Skeletal muscle satellite cell (primary cell): ENCODE data around the gene TMEM91.
A peak's percentile ranks its signal among the peaks of the same experiment; 100 is the strongest.

ENCODE experiments used
- H3K27me3 ChIP-seq: 2 replicates; pipeline ENCODE4 v1.7.0; 2013; ENCODE audit warnings: low read length; ENCODE audit not compliant: control insufficient read depth, insufficient read depth
- H3K36me3 ChIP-seq: 2 replicates; pipeline ENCODE4 v1.7.0; 2013; ENCODE audit warnings: mild to moderate bottlenecking, control low read depth, low read length; ENCODE audit not compliant: insufficient read depth
- H3K4me1 ChIP-seq: 2 replicates; pipeline ENCODE4 v1.7.0; 2013; ENCODE audit warnings: low read length; ENCODE audit not compliant: control insufficient read depth, insufficient read depth
- H3K4me2 ChIP-seq: 2 replicates; pipeline ENCODE4 v1.7.0; 2013; ENCODE audit warnings: mild to moderate bottlenecking, low read length
- H3K4me3 ChIP-seq: 2 replicates; pipeline ENCODE4 v1.7.0; 2013; ENCODE audit warnings: low read length
- H3K9ac ChIP-seq: 2 replicates; pipeline ENCODE4 v1.7.0; 2013; ENCODE audit warnings: mild to moderate bottlenecking, low read depth, low read length, moderate library complexity
- H3K9me3 ChIP-seq: replicated peaks from 2 replicates; pipeline ENCODE4 v1.7.0; 2013; ENCODE audit warnings: mild to moderate bottlenecking, control low read depth, low read length

TMEM91 gene

GRCh38 chr19:41392775-41393174 lies 16.4 kb downstream of the TMEM91 start:
- Histone ChIP-seq H3K4me2 (no peak overlapping the region), H3K4me3 (no peak overlapping the region)

GRCh38 chr19:41395355-41395754 lies 19.0 kb downstream of the TMEM91 start:
- no peak overlapping the region for H3K9ac ChIP-seq
- H3K9me3 ChIP-seq, result no peaks in the 10 kb centered on the region
- peaks cover 11% of the 10 kb centered on the region for H3K36me3 ChIP-seq
- no peak overlapping the region for H3K4me2 ChIP-seq
- H3K27me3 ChIP-seq, result no peaks in the 10 kb centered on the region
- H3K4me1 ChIP-seq, result peaks cover 8% of the 10 kb centered on the region
- no peak overlapping the region for H3K4me3 ChIP-seq

More at GRCh38 chr19:41392775-41393174, 16.4 kb downstream of the TMEM91 start:
- peaks cover 14% of the 10 kb centered on the region for H3K36me3 ChIP-seq
- H3K9me3 ChIP-seq, result no peaks in the 10 kb centered on the region
- H3K27me3 ChIP-seq, result no peaks in the 10 kb centered on the region
- H3K4me1 ChIP-seq, result no peaks in the 10 kb centered on the region
- no peak overlapping the region for H3K9ac ChIP-seq

- H3K27me3 ChIP-seq, result no peaks in the 10 kb centered on the region
- no peaks in the 10 kb centered on the region for H3K36me3 ChIP-seq
- peak within 1 kb of the TSS; percentile 97 for H3K9ac ChIP-seq
- no peaks in the 10 kb centered on the region for H3K9me3 ChIP-seq
- H3K4me2 ChIP-seq, result peak within 1 kb of the TSS; percentile 99
- peak within 1 kb of the TSS; percentile 91 for H3K4me3 ChIP-seq
- peaks cover 8% of the 10 kb centered on the region for H3K4me1 ChIP-seq
Measured at GRCh38 chr19:41397086-41398049, 21.0 kb downstream of the TMEM91 start, which contains the start of the genes BCKDHA and EXOSC5. Gene BCKDHA, plus strand, starts transcription at chr19:41397818. Its CDS starts 10 bp downstream, at chr19:41397828. Gene EXOSC5, minus strand, starts transcription at chr19:41397359. Its CDS starts 31 bp downstream, at chr19:41397328.

- Histone ChIP-seq H3K36me3 (no peaks in the 10 kb centered on the region), H3K27me3 (no peaks in the 10 kb centered on the region), H3K4me3 (peak overlapping the region; percentile 91), H3K4me1 (peaks cover 8% of the 10 kb centered on the region), H3K4me2 (peak overlapping the region; percentile 99), H3K9me3 (no peaks in the 10 kb centered on the region), H3K9ac (peak overlapping the region; percentile 97)
Measured at GRCh38 chr19:41398050-41398418, 21.7 kb downstream of the TMEM91 start.

GRCh38 chr19:41398598-41398997 lies 22.3 kb downstream of the TMEM91 start:
- H3K9ac ChIP-seq, result peak overlapping the region; percentile 97
- H3K4me1 ChIP-seq, result peaks cover 8% of the 10 kb centered on the region
- no peaks in the 10 kb centered on the region for H3K9me3 ChIP-seq

GRCh38 chr19:41399091-41399490 lies 22.8 kb downstream of the TMEM91 start:
- Histone ChIP-seq H3K4me2 (peak overlapping the region; percentile 99), H3K4me3 (peak overlapping the region; percentile 91), H3K9me3 (no peaks in the 10 kb centered on the region), H3K4me1 (peaks cover 8% of the 10 kb centered on the region), H3K9ac (peak overlapping the region; percentile 97), H3K27me3 (no peaks in the 10 kb centered on the region), H3K36me3 (peaks cover 2% of the 10 kb centered on the region)

More at GRCh38 chr19:41398598-41398997, 22.3 kb downstream of the TMEM91 start:
- H3K27me3 ChIP-seq, result no peaks in the 10 kb centered on the region
- peak overlapping the region; percentile 99 for H3K4me2 ChIP-seq
- peaks cover 2% of the 10 kb centered on the region for H3K36me3 ChIP-seq
- peak overlapping the region; percentile 91 for H3K4me3 ChIP-seq

GRCh38 chr19:41399525-41399924 lies 23.2 kb downstream of the TMEM91 start:
- Histone ChIP-seq H3K4me2 (no peak overlapping the region), H3K9ac (no peak overlapping the region), H3K27me3 (no peaks in the 10 kb centered on the region), H3K4me1 (peaks cover 8% of the 10 kb centered on the region), H3K4me3 (no peak overlapping the region), H3K9me3 (no peaks in the 10 kb centered on the region), H3K36me3 (peaks cover 2% of the 10 kb centered on the region)

GRCh38 chr19:41401483-41401882 lies 25.1 kb downstream of the TMEM91 start:
- no peaks in the 10 kb centered on the region for H3K27me3 ChIP-seq
- H3K4me3 ChIP-seq, result no peak overlapping the region
- no peaks in the 10 kb centered on the region for H3K9me3 ChIP-seq
- peaks cover 8% of the 10 kb centered on the region for H3K4me1 ChIP-seq
- H3K4me2 ChIP-seq, result no peak overlapping the region
- H3K9ac ChIP-seq, result no peak overlapping the region
- H3K36me3 ChIP-seq, result peaks cover 2% of the 10 kb centered on the region

GRCh38 chr19:41402010-41402409 lies 25.7 kb downstream of the TMEM91 start:
- H3K4me1 ChIP-seq, result peaks cover 8% of the 10 kb centered on the region

GRCh38 chr19:41403181-41403970 lies 27.0 kb downstream of the TMEM91 start:
- no peaks in the 10 kb centered on the region for H3K27me3 ChIP-seq
- H3K4me1 ChIP-seq, result peaks cover 6% of the 10 kb centered on the region
- no peak overlapping the region for H3K9ac ChIP-seq

More at GRCh38 chr19:41402010-41402409, 25.7 kb downstream of the TMEM91 start:
- no peaks in the 10 kb centered on the region for H3K27me3 ChIP-seq
- no peaks in the 10 kb centered on the region for H3K9me3 ChIP-seq
- no peak overlapping the region for H3K9ac ChIP-seq
- no peak overlapping the region for H3K4me2 ChIP-seq
- no peak overlapping the region for H3K4me3 ChIP-seq
- peaks cover 2% of the 10 kb centered on the region for H3K36me3 ChIP-seq

GRCh38 chr19:41405776-41406175 lies 29.4 kb downstream of the TMEM91 start:
- Histone ChIP-seq H3K9ac (no peak overlapping the region), H3K4me1 (peaks cover 4% of the 10 kb centered on the region), H3K4me3 (no peak overlapping the region), H3K27me3 (no peaks in the 10 kb centered on the region), H3K36me3 (peaks cover 2% of the 10 kb centered on the region), H3K4me2 (no peak overlapping the region), H3K9me3 (no peaks in the 10 kb centered on the region)

More at GRCh38 chr19:41403181-41403970, 27.0 kb downstream of the TMEM91 start:
- peaks cover 2% of the 10 kb centered on the region for H3K36me3 ChIP-seq
- no peak overlapping the region for H3K4me2 ChIP-seq
- no peak overlapping the region for H3K4me3 ChIP-seq
- no peaks in the 10 kb centered on the region for H3K9me3 ChIP-seq
